GM18498 (cell line): ENCODE results near the gene SREK1.
A peak's percentile ranks its signal among the peaks of the same experiment; 100 is the strongest.
"Not testable (repeated sequence)": the region's sequence is repeated elsewhere in the genome, so short reads cannot be mapped to it uniquely, and the experiment has no call there.

ENCODE experiments used
- ATAC-seq: cut with Tn5 transposase; IDR thresholded peaks from one replicate; pipeline ENCODE4 v1.9.1; 2021; ENCODE audit warnings: mild to moderate bottlenecking, moderate library complexity; ENCODE audit not compliant: unreplicated experiment

Gene SREK1

GRCh38 chr5:66209794-66210193 lies 65.7 kb downstream of the SREK1 start:
- ATAC-seq, result no peak

- ATAC-seq, result no peak
These were observed 69.4 kb downstream of the SREK1 start for GRCh38 chr5:66213533-66213932.

- peak; percentile 71 for ATAC-seq
These were observed 78.4 kb downstream of the SREK1 start for GRCh38 chr5:66222455-66222854.

GRCh38 chr5:66222896-66223295 lies 78.8 kb downstream of the SREK1 start:
- not testable (repeated sequence) for ATAC-seq

- no peak for ATAC-seq
These were observed 79.5 kb downstream of the SREK1 start for GRCh38 chr5:66223637-66224036.

GRCh38 chr5:66224274-66224673 lies 80.2 kb downstream of the SREK1 start:
- ATAC-seq, result no peak

GRCh38 chr5:66224773-66225553 lies 80.9 kb downstream of the SREK1 start:
- no peak for ATAC-seq

- no peak for ATAC-seq
These were observed 86.5 kb downstream of the SREK1 start for GRCh38 chr5:66230551-66230950.

GRCh38 chr5:66231508-66231907 lies 87.4 kb downstream of the SREK1 start:
- no peak for ATAC-seq

- ATAC-seq, result no peak
These were observed 88.2 kb downstream of the SREK1 start for GRCh38 chr5:66232275-66232674.

- no peak for ATAC-seq
These were observed 88.8 kb downstream of the SREK1 start for GRCh38 chr5:66232706-66233445.
